ENCODE measurements around the gene ASB4. TPM values are rescaled to one million over a fixed set of nuclear protein-coding genes. Genes with fewer than 3 reads are reported as not detected.
"Not testable (repeated sequence)": the region's sequence is repeated elsewhere in the genome, so short reads cannot be mapped to it uniquely, and the experiment has no call there.

ASB4 gene
- total RNA-seq, 1 donor from 2014 or later, result not detected

DNA sequence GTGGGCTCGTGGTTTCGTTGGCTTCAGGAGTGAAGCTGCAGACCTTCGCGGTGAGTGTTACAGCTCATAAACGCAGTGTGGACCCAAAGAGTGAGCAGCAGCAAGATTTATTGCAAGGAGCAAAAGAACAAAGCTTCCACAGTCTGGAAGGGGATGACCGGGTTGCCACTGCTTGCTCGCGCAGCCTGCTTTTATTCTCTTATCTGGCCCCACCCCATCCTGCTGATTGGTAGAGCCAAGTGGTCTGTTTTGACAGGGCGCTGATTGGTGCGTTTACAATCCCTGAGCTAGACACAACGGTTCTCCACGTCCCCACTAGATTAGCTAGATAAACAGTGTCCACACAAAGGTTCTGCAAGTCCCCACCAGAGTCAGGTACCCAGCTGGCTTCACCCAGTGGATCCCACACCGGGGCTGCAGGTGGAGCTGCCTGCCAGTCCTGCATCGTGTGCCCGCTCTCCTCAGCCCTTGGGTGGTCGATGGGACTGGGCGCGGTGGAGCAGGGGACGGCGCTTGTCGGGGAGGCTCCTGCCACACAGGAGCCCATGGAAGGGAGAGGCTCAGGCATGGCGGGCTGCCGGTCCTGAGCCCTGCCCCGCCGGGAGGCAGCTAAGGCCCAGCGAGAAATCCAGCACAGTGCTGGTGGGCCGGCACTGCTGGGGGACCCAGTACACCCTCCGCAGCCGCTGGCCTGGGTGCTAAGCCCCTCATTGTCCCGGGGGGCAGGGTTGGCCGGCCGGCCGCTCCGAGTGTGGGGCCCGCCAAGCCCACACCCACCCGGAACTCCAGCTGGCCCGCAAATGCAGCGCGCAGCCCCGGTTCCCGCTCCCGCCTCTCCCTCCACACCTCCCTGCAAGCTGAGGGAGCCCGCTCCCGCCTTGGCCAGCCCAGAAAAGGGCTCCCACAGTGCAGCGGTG lies 66.5 kb downstream of the ASB4 start:
- not testable (repeated sequence) for DNase-seq (ENCODE audit: low read depth in 2 of 2)

DNA sequence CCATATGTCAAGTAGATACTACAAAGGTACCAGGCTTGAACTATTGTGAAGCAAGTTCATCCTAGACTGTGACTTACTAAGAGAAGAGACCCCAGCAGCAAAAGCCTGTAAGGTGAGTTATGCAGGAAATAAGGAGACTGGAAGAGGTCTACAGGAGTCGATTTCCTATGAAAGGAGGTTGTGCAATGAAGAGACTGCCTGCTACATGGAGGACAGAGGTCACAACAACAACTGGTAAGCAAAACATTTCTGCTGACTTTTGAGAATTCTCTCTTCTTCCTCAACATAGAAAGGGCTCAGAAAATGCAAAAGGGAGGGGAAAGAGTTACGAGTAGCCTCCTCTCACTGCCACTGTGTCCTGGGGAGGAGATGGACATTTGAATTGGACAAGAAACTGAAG lies 68.2 kb downstream of the ASB4 start:
- DNase-seq (ENCODE audit: low read depth in 2 of 2), result no peak

DNA sequence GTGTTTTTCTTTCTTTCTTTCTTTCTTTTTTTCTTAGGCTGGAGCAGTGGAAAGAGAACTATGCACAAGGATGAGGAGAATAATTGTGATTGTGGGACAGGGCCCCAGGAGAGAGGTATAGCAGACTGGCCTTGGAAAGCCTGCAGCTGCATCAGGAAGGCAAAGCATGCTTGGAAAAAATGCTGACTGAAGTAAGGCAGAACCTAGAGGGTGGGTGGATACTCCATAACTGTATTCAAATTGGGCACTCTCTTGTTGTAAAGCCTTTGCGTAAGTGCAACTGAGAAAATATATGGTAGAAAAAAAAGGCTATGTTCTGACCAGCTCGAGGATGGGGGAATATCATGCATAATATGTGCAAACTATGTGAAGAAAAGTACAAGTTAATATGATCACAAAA lies 71.0 kb downstream of the ASB4 start:
- no peak for DNase-seq (ENCODE audit: low read depth in 2 of 2)

DNA sequence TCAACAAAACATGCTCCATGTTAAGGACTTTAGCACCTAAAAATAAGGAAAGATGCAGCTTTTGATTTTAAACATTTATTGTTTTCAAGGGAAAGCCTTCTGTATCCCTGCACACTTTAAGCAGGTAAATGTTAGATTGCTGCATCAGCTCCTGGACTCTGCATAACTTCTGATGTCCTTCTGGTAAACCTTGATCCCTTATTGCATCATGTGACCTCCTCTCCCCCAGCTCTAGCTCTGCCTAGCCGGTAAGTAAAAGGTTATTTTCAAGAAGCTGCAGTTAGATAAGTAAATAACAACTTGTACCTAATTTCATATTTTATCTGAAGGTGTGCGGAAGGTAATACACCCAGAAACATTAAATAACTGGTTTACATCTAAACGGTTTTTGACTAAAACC lies 73.1 kb downstream of the ASB4 start:
- DNase-seq (ENCODE audit: low read depth in 2 of 2), result no peak

DNA sequence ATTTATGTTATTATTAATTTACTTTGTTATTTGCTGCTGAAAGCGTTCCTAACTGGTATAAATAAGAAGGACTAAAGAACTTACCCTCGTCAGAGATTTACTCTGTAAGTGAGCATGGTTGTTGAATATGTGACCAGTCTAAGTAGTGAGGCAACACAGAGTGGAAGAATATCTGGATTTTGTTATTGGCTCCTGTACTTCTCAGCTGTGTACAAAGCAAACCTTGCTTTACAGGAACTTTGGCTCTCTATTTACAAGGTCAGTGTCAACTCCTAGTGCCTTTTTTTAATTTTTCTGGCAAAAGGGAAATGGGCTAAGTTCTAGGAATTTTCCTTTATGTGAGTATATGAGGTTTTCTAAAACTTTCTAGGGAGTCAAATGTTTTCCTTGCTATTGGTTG lies 74.9 kb downstream of the ASB4 start:
- no peak for DNase-seq (ENCODE audit: low read depth in 2 of 2)

DNA sequence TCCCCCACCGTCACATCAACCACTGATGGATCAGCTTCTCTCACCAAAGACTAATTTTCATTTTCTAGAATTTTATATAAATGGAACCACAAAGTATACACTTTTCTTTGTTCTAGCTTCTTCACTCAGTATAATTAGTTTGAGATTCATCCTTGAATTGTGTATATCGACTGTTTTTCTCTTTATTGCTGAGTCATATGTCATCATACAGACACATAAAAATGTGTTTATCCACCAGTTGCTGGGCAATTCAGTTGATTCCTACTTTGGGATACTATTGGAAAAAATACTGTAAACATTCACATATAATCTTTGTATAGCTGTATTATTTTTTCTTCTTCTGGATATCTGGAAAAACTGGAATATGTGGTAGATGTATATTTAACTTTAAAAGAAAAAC lies 84.0 kb downstream of the ASB4 start:
- no peak for DNase-seq (ENCODE audit: low read depth in 2 of 2)

DNA sequence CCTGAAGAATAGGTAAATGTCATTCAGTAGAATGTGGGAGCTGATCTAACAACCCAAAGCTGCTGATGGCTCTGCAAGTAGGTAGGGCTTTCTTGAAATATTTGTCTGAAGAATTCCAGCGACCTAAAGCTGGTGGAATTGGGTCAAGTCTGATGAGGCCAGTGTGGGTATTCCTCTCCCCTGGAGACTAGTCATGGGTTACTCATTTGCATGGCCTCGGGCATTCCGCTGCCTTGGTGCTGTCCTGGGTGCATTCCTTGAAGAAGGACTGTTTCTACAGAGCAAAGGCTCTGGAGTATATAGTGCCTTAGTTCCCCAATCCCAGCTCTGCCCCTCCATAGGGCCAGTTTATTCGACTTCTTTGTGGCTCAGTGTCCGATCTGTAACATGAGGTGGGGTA lies 91.4 kb downstream of the ASB4 start:
- no peak for DNase-seq (ENCODE audit: low read depth in 2 of 2)

DNA sequence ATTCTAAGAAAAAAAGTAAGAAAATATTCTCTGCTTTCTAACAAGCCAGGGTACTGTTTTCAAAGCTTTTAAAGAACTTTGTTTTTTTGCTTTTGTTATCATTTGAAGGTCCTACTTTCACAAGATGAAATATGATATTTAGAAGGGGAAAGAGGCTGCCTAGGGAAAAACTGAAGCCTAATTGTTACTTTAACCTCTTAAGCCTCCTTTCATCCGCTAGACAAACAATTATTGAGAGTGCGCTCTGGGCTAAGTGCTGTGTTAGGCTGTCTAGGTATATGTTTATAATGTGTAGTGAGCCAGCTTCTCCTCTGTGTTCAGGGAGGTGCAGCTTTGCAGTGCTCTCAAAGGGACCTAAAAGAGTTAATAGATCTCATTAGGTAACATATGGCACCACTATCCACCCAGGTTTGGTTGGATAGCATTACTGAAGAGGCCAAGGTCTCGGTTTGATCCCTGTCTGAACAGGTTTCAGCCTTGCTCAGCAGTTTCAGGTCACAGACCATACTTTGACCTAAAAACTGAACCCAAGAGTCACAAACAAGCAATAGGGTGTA lies 92.6 kb downstream of the ASB4 start:
- no peak for DNase-seq (ENCODE audit: low read depth in 2 of 2)

DNA sequence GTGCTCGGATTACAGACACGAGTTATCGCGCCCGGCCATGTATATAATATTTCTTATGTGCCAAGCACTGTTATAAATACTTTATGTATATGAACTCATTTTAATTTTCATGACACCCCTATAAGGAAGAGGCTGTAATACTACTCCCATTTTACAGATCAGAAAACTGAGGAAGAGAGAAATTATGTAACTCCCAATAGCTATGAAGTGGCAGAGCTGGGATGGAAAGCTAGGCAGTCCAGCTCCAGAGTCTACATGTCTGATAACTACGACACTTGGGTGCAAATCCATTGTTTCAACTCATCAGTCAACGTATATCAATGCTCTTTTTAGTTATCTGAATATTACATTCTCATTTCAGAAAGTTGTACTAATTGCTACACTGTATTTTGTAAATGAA lies 93.6 kb downstream of the ASB4 start:
- no peak for DNase-seq (ENCODE audit: low read depth in 2 of 2)

DNA sequence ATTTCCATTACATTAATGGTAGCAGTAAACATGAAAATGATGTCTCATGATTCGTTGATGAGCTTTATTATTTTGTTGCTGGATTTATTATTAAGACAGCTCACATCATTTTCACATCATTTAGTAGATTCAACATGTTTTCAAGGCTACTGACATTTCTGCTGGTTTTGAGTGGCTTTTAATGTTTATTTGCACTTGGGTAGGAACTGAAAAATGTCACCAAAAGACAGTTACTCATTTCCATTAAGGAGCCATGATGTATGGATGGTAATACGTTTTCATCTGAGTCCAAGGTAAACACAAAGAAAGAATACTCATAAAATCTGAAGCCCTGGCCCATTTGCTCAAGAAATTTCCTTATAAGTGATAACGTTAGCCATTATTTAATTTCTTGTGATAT lies 95.7 kb downstream of the ASB4 start:
- no peak for DNase-seq (ENCODE audit: low read depth in 2 of 2)

DNA sequence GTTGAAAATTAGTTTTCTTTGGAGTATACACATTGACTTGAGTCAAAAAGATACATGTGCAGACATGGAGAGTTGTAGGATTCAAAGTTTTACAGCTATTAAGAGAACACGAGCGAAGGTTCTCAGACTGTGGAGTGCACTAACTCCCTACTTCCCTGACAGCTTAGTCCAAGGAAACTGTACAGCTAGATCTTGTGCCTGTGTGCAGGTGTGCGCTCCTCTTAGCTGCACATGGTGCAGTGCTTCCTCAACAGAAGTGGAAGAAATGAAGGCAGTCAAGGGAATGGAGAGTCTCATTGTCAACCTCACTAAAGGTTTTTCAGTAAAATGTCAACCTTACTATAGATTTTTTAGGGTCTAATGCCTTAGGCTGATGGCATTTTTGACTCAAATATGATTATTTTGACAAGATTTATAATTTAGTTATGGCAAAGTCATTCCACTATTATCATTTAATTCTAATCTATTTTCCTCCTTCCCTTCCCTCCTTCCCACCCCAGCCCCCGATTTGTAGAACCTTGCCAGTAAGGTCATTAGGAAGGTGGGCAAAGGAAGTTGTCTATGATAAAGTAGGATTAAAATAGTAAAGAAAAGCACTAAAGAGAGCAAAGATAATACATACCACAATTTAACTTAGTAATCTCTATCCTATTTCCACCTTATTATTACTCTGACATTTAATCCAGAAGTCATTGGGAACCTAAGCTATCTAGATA lies 97.0 kb downstream of the ASB4 start:
- DNase-seq (ENCODE audit: low read depth in 2 of 2), result peak; percentile 8 to 51

DNA sequence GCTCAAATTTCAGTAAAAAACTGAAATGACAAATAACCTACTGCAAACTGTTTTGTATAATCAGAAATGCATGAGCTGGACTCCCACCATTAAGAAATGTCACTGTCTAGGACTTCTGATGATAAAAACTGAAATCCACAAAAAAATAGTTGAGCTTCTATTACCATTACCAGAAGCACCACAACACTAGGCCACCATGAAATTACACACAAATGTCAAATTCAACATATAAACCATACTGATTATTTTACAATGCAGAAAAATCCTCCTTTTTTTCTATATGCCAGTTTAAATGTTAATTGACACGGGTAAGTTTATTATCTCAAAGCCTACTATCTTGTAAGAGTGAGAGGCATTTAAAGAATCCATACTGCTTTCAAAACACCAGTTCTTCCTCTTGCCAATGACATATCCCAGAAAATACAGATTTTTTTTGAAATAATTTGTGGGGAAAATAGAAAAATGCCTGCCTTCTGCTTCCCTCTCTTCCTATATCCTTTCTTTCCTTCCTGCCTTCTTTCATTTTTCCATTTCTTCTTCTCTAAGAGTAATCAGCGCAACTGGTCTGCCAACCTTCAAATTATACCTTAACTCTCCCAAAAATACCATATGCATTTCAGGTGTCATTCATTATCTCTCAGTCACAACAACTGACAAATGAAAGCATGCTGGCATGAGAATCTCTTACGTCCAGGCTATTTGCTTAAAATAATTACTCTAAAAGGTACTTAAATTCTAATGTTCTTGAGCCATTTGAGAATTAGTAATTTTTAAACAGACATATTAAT lies 98.3 kb downstream of the ASB4 start:
- no peak for DNase-seq (ENCODE audit: low read depth in 2 of 2)

DNA sequence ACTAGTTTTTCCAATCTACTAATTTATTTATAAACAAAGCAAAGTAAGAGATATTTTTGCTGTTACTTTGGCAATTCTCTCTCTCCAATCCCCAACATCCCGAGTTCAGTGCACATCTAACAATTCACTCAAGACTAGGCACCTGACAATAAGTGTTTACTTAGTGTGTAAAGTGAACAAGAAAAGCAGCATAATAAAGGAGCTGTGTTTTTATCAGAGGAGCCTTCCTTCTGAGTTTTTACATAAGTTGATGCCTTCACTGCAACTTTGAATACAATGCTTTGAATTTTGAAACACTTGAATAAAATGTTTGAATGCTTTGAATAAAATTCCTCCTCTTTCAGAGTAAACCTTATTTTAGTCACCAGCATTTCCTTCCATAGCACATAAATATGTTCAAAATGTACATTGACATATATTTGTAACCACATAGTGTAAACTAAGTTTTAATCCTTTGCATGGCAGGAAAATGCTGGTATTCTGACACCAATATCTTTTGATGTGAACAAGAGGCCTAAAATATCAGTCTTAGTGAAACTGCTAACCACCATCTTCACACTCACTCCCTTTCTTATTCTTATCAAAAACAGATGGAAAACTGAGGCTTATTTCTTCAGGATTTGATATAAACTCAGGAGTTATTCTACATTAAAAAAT lies 99.2 kb downstream of the ASB4 start:
- DNase-seq (ENCODE audit: low read depth in 2 of 2), result no peak

DNA sequence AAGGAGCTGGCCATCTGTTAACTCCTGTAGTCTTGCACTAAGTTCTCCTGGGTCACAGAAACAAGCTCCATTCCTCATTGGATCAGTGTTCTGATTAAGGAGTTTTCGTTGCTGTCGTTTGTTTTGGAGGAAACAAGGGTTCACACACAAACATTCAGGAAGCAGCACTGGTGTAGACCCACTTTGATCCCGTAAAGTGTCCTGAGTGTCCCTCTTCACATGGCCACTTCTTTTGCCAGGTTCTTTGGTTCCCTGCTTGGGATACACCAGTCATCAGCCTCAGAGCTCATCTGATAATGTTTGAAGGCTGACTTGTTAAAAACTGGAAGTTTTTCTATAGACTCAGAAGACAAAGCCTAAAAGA lies 99.7 kb downstream of the ASB4 start:
- no peak for DNase-seq (ENCODE audit: low read depth in 2 of 2)

DNA sequence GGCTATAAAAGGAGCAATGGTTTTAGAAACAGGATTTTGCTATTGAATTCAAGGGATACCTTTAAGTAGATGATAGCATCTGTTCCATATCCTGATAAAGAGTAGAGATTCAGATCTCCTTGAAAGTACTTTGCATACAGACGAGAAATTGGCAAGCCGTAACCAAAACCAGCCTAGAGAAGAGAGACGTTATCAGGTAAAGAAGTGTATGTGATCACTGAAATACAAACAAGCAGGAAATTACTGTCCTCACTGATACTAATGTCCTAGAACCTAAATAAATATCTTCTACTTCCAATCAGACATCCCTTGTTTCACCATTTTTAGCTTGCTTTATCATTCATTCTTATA lies 101.2 kb downstream of the ASB4 start:
- DNase-seq (ENCODE audit: low read depth in 2 of 2), result no peak

DNA sequence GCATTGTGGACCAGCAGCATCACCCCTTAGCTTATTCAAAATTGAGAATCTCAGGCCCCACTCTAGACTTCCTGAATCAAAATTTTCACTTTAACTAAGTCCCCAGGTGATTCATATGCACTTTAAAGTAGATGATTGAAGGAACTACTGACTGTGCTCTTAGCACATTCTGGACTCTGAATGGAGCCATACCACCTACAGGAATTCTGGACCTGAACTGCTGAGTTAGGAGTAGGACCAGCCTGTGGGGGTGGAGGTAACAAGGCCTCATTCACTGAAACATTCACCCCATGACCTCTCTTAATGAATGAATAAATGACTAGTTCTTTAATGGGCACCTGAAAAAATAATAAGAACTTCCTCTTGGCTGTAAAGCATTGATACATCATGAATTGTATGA lies 103.3 kb downstream of the ASB4 start:
- no peak for DNase-seq (ENCODE audit: low read depth in 2 of 2)

DNA sequence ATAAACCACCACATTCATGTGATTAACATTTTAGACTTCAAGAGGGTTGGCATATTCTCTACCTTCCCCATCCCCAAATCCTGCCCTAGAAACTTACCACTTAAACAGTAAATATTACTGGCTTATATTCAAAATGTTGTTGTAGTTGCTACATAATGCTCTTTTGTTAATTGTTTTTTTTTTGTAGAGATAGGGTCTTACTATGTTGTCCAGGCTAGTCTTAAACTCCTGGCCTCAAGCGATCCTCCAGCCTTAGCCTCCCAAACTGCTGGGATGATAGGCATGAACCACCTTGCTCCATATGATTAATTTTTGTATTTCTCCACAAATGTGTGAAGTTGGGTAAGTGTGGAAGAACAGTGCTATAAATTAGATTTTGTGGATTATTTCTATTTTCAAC lies 104.0 kb downstream of the ASB4 start:
- no peak for DNase-seq (ENCODE audit: low read depth in 2 of 2)
